SK-N-SH (cell line): ENCODE measurements around the gene IL36G.

Experiments used
- CHD2 ChIP-seq: fragments of 150-350 bp; IDR thresholded peaks from 2 replicates; pipeline ENCODE4 v1.6.1; 2018; ENCODE audit warnings: low read length; ENCODE audit not compliant: partially characterized antibody
- FOSL2 ChIP-seq: IDR thresholded peaks from 2 replicates; pipeline ENCODE4 v1.4.0; 2012; ENCODE audit warnings: low read depth, mild to moderate bottlenecking, moderate library complexity, borderline replicate concordance
- FOXJ3 ChIP-seq: sonication (generic); formaldehyde crosslinking; IDR thresholded peaks from 2 replicates; pipeline ENCODE4 v1.5.1; 2020; ENCODE audit warnings: mild to moderate bottlenecking, missing genetic modification reagents
- MXI1 ChIP-seq: IDR thresholded peaks from 2 replicates; pipeline ENCODE4 v1.6.1; 2012; ENCODE audit warnings: mild to moderate bottlenecking, low read depth, low read length, improper control_type of control experiment
- POLR2AphosphoS5 ChIP-seq: IDR thresholded peaks from 2 replicates; pipeline ENCODE4 v1.6.1; 2012; ENCODE audit warnings: low read depth, low read length
- RAD21 ChIP-seq: IDR thresholded peaks from 2 replicates; pipeline ENCODE4 v1.6.1; 2012; ENCODE audit warnings: mild to moderate bottlenecking, low read length
- RFX5 ChIP-seq: IDR thresholded peaks from 2 replicates; pipeline ENCODE4 v1.6.1; 2012; ENCODE audit warnings: mild to moderate bottlenecking, improper control_type of control experiment, low read length
- TCF12 ChIP-seq: IDR thresholded peaks from 2 replicates; pipeline ENCODE4 v1.4.0; 2012
- YY1 ChIP-seq: IDR thresholded peaks from 2 replicates; pipeline ENCODE4 v1.4.0; 2012; ENCODE audit warnings: low read depth, mild to moderate bottlenecking
- TF ChIP-seq, protein P1 (sequence below): fragments of 200-600 bp; sonication (generic); IDR thresholded peaks from 2 replicates; pipeline ENCODE4 v1.6.1; 2017; ENCODE audit warnings: antibody characterized with exemption, mild to moderate bottlenecking, moderate library complexity
- TF ChIP-seq, protein P2 (sequence below): IDR thresholded peaks from 2 replicates; pipeline ENCODE4 v1.4.0; 2012; ENCODE audit warnings: low read depth
- TF ChIP-seq, protein P3 (sequence below): IDR thresholded peaks from 2 replicates; pipeline ENCODE4 v1.6.1; 2012; ENCODE audit warnings: mild to moderate bottlenecking, low read depth, low read length, moderate library complexity
- TF ChIP-seq, protein P4 (sequence below): IDR thresholded peaks from 2 replicates; pipeline ENCODE4 v1.4.0; 2012; ENCODE audit warnings: low read depth, borderline replicate concordance

DNA sequence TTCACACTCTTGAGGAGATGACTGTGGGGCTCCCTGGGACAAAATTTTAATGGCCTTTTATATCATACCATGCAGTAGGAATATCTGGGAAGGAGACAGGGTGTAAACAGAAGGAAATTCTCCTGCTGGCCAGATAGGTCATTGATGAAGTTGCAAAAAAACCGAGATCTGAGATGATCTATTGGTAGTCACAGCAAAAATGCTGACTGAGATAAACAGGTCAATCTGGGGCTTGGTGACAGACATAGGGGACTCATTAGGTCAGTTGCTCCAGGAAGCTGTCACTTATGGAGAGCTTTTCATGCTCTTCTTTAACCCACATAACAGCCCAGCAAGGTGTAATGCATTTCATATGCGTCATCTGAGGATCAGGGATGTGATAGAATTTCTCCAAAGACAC lies 24.9 kb downstream of the IL36G start:
- no peak for TF ChIP-seq POLR2AphosphoS5
- TF ChIP-seq, protein P1, sequence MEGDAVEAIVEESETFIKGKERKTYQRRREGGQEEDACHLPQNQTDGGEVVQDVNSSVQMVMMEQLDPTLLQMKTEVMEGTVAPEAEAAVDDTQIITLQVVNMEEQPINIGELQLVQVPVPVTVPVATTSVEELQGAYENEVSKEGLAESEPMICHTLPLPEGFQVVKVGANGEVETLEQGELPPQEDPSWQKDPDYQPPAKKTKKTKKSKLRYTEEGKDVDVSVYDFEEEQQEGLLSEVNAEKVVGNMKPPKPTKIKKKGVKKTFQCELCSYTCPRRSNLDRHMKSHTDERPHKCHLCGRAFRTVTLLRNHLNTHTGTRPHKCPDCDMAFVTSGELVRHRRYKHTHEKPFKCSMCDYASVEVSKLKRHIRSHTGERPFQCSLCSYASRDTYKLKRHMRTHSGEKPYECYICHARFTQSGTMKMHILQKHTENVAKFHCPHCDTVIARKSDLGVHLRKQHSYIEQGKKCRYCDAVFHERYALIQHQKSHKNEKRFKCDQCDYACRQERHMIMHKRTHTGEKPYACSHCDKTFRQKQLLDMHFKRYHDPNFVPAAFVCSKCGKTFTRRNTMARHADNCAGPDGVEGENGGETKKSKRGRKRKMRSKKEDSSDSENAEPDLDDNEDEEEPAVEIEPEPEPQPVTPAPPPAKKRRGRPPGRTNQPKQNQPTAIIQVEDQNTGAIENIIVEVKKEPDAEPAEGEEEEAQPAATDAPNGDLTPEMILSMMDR = no peak
- TF ChIP-seq, protein P2, sequence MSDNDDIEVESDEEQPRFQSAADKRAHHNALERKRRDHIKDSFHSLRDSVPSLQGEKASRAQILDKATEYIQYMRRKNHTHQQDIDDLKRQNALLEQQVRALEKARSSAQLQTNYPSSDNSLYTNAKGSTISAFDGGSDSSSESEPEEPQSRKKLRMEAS = no peak
- TF ChIP-seq YY1 = no peak
- no peak for TF ChIP-seq RAD21
- no peak for TF ChIP-seq RFX5
- TF ChIP-seq, protein P3, sequence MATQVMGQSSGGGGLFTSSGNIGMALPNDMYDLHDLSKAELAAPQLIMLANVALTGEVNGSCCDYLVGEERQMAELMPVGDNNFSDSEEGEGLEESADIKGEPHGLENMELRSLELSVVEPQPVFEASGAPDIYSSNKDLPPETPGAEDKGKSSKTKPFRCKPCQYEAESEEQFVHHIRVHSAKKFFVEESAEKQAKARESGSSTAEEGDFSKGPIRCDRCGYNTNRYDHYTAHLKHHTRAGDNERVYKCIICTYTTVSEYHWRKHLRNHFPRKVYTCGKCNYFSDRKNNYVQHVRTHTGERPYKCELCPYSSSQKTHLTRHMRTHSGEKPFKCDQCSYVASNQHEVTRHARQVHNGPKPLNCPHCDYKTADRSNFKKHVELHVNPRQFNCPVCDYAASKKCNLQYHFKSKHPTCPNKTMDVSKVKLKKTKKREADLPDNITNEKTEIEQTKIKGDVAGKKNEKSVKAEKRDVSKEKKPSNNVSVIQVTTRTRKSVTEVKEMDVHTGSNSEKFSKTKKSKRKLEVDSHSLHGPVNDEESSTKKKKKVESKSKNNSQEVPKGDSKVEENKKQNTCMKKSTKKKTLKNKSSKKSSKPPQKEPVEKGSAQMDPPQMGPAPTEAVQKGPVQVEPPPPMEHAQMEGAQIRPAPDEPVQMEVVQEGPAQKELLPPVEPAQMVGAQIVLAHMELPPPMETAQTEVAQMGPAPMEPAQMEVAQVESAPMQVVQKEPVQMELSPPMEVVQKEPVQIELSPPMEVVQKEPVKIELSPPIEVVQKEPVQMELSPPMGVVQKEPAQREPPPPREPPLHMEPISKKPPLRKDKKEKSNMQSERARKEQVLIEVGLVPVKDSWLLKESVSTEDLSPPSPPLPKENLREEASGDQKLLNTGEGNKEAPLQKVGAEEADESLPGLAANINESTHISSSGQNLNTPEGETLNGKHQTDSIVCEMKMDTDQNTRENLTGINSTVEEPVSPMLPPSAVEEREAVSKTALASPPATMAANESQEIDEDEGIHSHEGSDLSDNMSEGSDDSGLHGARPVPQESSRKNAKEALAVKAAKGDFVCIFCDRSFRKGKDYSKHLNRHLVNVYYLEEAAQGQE = no peak
- no peak for TF ChIP-seq MXI1
- no peak for TF ChIP-seq TCF12
- TF ChIP-seq CHD2 = no peak
- TF ChIP-seq FOSL2 = no peak
- TF ChIP-seq, protein P4, sequence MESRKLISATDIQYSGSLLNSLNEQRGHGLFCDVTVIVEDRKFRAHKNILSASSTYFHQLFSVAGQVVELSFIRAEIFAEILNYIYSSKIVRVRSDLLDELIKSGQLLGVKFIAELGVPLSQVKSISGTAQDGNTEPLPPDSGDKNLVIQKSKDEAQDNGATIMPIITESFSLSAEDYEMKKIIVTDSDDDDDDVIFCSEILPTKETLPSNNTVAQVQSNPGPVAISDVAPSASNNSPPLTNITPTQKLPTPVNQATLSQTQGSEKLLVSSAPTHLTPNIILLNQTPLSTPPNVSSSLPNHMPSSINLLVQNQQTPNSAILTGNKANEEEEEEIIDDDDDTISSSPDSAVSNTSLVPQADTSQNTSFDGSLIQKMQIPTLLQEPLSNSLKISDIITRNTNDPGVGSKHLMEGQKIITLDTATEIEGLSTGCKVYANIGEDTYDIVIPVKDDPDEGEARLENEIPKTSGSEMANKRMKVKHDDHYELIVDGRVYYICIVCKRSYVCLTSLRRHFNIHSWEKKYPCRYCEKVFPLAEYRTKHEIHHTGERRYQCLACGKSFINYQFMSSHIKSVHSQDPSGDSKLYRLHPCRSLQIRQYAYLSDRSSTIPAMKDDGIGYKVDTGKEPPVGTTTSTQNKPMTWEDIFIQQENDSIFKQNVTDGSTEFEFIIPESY = no peak
- no peak for TF ChIP-seq FOXJ3 (CRISPR knock-in tag)
